HPDE6-E6E7 (cell line): Measurements from ENCODE around the gene PSMD2.
A peak's percentile ranks its signal among the peaks of the same experiment; 100 is the strongest.
"Not testable (repeated sequence)": the region's sequence is repeated elsewhere in the genome, so short reads cannot be mapped to it uniquely, and the experiment has no call there.

Experiments used
- DNase-seq: peaks from one replicate; pipeline ENCODE4 v3.0.0; 2011; ENCODE audit warnings: missing footprints; ENCODE audit errors: extremely low spot score

The PSMD2 gene

DNA sequence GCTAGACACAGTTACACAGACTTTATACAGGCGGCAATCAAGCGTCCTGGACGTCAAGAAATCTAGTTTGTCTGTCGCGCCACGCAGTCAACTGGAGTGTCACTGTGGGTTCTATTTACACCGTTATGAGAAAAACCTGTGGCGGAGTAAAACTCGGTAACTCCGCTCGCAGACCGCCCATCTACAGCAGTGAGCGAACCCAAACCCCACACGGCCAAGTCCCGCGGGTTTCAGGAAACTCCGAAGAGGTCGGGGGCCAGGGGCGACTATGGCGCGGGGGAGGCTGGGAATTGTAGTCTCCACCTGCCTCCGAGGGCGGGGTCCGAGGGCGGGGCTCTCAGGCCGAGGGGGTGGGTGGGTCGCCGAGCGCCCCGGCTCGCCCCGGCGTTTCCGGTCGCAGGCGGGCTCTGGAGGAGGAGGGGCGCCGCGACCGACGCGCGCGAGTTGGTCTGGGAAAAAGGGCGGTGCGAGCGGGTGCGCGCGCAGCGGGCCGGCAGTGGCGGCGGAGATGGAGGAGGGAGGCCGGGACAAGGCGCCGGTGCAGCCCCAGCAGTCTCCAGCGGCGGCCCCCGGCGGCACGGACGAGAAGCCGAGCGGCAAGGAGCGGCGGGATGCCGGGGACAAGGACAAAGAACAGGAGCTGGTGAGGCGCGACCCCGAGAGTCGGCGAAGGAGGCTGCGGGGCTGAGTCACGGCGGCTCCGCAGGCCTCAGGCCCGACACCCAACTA, at the start of gene PSMD2:
Gene PSMD2 (plus strand): TSS at position 483 of the 729 bp plus-strand sequence. CDS start 26 bp downstream, at position 509.
- DNase-seq: peak; percentile 92

DNA sequence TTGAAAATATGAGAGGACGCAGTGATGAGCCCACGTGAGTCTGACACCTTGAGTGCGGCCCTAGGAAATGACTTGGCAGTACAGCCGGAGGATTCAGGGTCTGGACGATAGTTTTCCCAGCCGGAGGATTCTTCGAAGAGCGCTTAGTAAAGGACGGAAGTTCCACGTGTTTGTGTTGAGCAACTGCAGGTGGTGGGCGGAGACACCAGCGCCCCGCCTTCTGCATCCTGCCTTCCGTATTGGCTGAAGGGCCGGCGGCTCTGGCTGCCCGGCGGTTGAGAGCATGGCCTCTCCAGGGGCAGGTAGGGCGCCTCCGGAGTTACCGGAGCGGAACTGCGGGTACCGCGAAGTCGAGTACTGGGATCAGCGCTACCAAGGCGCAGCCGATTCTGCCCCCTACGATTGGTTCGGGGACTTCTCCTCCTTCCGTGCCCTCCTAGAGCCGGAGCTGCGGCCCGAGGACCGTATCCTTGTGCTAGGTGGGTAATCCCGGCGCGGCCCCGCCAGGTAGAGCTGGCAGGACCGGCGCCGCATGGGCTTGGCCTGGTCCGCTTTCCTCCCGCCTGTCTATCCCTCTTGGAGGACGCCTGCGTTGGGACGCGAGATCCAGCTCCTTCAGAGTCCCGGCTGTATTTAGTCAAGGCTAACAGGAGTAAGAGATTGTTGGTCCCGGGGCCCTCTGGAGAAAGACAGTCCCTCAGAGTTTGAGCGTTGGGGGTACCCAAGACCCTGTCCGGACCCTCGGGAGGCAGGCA, 49.5 kb upstream of the PSMD2 start, which contains the start of gene EEF1AKMT4:
Gene EEF1AKMT4 (plus strand): TSS at position 261 of the 755 bp plus-strand sequence. CDS start 23 bp downstream, at position 284.
- DNase-seq: peak; percentile 92

DNA sequence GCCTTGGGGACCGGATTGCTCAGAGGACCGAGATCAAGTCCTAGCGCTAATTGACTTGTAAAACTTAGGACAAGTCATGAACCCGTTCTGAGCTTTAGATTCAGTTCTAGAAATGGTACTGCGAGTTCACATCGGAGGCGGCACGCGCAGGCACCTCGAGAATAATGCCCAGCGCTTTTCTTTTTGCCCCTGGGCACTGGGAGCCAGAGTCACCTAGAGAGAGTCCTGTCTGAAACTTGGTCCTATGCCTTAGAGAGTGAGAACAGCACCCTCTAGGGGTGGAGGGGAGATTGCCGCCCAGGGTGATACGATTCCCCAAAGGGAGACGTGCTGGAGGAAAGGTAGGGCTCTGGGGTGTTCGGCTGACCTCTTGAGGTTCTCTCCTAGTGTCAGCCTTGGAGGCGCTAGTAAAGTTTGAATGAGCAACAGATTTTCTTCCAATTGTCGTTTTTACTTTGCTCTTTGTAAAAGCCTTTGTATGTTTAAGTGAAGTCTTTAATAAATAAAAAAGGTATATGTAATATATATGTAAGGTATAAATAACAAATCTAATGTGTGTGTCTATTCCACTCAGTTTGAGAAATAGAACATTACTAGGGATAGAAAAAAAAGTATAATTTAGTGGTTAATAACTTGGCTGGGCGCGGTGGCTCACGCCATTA, 48.7 kb upstream of the PSMD2 start:
- DNase-seq: peak; percentile 88

DNA sequence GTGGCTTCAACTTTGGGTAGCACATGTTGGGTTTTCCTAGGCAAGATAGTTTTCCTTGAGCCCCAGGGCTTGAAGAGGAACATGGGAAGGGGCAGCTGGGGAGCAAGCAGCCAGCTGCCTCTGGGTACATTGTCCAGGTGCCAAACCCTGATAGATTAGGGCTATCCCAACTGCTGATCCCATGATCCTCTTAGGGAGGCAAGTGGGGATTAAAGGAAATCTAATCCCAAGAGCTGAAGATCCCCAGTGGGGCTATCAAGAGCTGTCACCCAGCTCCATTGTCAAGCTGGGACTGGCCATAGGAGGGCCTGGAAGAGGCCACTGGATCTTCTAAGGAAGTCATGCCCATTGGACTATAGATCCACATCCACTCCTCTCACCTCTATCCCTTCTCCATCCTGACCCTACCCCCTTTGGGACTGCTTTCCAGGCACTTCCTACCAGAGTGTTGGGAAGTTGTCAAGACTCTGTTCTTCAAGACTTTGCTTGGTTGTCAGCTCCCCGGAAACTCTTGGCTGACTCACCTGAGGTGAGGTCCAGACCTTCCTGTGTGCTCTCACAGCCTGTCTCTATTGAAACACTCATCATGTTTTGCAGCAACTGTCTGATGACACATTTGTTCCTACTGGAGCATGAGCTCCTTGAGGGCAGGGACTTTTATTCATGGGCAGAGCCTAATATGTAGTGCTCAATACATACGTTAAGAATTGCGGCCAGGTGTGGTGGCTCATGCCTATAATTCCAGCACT, 43.6 kb upstream of the PSMD2 start:
- no peak for DNase-seq

DNA sequence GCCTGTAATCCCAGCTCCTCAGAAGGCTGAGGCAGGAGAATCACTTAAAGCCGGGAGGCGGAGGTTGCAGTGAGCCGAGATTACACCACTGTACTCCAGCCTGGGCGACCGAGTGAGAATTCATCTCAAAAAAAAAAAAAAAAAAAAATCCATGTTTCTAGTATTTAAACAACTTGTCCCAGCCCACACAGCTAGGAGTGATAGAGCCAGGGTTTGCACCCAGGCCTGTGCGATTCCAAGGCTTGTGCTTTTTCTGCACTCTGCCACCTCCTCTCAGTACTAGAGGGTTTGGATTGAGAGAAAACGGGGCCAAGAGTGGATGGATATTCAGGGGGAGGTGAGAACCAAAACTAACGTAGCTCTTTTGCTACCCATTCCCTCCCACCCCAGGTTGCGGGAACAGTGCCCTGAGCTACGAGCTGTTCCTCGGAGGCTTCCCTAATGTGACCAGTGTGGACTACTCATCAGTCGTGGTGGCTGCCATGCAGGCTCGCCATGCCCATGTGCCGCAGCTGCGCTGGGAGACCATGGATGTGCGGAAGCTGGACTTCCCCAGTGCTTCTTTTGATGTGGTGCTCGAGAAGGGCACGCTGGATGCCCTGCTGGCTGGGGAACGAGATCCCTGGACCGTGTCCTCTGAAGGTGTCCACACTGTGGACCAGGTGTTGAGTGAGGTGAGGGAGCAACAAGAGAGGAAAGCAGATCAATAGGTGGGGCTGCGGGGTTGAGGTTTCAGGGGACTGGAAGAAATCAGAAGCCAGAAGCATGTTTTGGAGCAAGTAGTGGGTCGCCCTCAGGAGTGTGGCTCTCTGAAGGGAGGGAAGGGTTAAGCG, 41.7 kb upstream of the PSMD2 start:
- no peak for DNase-seq

DNA sequence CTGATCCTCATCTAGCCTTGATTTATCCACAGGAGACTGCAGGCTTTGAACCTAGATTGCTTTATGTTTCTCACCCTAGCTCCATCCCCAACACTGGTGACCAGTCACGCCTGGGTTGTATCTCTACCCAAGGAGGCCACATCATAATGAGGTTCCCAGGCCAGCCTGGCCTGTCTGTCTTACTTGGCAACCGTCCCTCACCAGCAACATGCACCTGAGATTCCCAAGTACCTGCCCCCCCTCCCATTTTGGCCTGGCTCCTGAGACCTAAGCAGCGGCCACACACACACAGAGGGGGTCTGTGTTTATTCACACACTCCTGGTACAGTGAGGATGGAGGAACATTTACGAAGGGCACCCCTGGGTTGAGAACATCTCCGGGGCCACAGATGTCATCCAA, 40.1 kb upstream of the PSMD2 start:
- no peak for DNase-seq

DNA sequence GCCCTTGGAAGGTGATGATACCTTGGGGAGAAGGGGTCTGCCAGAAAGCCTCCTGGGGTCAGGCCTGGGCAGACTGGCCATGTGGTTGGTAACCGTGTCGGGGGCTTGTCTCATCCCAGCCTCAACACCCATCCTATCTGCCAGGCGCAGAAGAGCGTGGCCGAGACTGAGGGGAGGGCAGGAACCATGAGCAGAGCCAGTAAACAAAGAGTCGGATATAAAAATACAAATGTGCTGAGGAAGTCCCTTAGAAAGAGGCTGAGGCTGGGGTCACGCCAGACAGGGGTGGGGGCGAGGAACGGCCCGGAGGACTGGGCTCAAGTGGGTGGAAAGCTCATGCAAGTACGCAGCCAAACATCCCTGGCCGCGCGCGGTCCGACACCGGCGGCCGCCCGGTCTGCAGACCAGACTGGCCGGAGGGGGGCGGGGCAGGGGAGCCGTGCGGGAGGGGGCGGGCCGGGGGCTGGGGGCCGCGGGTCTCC, 39.6 kb upstream of the PSMD2 start:
- DNase-seq: no peak

DNA sequence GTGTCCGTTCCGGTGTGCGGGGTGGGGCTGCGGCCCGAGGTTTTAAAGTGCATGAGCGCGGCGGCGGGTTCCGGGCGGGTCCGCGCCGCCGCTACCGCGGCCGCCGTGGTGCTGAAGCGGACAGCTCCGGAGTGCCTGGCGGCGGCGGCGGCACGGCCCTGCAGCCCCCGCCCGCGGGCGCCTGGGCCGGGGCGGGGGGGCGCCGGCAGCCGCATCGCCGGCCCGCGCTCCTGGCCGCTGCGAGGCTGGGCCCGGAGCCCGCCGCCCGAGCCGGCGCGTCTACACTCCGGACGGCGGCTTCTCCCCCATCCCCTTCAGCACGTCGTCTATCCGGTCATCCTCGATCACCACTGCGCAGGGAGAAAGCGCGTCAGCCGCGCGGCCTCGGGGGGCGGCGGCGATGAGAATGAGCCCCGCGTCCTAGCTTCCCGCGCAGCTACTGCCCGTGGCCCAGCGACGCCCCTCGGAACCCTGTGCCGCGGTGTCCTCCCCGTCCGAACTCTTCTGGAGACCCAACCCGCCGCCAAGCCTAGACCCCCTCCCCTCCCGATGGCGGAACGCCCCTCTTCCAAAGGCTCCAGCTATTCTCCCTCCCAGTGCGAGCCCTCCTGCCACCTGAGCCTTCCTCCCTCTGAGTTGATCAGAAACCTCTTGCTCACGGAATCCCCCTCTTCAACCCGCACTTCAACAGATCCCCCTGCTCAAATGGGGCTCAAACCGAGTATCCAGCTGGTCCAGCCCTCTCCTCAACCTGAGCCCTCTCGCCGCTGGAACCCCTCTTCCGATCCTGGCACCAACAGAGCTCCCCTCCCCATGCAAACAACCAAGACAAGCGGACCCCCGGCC, 38.9 kb upstream of the PSMD2 start:
- no peak for DNase-seq

DNA sequence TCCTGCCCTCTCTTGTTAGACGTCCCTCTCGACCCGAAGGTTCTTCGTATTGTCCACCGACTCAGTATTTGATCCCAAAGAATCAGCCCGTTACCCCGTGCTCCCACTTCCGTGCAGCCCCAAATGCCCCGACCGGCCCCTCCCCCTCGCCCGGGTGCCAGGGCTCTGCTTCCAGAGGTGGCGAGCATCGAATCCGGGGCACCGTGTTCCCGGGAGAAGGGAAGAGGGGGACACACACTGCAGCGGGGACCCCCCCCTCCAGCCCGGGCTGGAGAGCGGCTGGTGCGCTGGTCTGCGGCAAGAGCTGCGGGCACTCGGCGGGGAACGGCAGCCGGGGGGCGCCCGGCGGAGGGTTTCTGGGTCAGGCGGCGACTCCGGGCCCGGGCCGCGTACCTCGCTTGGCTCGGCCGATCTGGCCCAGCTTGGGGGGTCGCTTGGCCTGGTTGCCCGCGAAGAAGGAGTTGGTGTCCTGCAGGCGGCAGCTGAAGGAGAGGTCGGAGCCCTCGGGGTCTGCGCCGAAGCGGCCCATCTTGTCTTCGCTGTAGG, 38.2 kb upstream of the PSMD2 start:
- no peak for DNase-seq

DNA sequence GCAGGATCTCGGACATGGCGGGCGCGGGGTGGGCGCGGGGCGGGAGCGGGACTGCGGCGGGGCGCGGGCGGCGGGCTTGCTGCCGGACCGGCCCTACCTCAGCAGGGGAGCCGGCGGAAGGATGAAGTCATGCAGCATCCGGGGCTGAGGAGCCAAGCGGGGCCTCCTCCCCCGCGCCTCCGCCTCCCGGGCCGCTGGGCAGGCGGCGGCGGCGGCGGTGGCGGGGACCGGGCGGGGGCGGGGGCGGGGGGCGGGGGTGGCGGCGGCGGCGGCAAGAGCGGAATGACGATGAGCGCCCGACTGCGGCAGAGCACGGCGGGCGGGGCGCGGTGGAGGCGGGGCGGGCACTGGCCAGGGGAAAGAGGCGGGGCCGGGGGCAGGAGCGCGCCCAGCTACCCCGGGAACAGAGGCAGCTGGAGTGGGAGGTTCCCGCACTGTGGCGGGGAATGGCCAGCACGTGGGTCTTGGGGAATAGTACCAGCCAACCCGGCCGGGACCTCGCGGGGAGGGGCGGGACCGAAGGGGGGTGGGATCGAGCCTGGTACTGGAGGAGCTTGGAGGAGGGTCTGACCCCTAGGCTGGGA, 37.7 kb upstream of the PSMD2 start, which contains the start of gene CAMK2N2:
Gene CAMK2N2 (minus strand): TSS at position 284 of the 584 bp plus-strand sequence. CDS start 268 bp downstream, at position 16.
- no peak for DNase-seq

DNA sequence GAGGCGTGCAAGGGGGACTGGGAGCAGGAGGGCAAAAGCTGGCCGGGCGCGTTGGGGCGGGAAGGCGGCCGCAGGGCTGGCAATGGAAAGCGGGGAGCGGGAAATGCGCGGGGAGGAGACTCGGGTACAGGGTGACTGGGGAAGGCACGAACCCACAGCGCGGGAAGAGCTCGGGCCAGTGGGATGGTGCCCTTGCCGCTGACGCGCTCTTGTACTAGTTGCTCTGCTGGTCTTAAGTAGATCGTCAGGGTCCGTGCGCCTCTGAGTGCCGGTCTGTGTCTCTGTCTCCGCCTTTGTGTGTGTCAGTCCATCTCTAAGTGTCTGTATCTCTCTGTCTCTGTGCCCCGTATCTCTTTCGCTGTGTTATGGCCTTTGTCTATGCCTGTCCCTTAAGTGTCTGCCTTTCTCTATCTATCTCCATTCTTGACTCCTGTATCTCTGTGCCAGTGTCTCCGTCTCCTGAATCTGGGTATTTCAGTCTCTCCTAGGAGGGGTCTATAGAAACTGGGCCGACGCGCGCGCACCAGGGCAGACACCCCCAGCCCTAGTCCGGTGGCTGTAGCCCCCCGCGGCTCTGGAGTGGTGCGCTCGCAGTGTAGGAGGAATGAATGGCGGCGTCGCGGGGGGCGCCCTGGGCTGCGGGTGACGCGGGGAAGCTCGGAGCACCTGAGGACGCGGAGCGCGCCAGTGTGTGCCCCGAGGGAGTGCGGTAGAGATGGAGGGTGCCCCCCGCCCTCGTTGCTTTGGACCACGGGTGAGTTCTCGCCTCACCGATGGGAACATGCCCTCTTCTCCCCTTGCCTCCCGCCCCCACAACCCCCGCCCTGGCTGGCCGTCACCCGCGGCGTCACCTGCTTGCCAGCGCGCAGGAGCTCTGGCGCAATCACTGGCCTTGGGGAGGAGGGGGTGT, 36.9 kb upstream of the PSMD2 start:
- DNase-seq: no peak

DNA sequence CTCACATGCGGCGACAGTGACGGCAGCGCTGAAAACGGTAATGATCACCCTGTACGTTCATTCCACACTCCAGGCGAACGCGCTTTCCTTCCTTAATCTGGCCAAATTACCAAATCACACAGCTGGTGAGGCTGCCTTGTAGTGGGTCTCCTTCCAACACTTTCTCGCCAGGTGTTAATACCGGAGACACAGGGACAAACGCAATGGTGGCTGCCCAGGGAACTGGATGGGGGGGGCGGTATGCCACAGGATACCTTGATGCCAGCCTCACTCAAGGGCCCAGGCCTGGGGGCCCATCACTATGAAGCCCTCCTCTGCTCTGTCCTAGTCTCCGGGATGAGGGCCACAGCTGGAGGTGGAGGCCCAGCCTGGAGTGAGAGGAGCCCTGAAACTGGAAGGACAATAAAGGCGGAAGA, 36.3 kb upstream of the PSMD2 start:
- no peak for DNase-seq

DNA sequence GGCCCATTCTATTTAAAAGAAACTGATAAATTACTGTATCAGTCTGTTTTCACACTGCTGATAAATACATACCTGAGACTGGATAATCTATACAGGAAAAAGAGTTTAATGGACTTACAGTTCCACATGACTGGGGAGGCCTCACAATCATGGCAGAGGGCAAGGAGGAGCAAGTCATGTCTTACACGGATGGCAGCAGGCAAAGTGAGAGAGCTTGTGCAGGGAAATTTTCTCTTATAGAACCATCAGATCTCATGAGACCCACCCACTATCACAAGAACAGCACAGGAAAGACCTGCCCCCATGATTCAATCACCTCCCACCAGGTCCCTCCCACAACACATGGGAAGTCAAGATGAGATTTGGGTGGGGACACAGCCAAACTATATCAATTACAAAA, 31.8 kb upstream of the PSMD2 start:
- not testable (repeated sequence) for DNase-seq

DNA sequence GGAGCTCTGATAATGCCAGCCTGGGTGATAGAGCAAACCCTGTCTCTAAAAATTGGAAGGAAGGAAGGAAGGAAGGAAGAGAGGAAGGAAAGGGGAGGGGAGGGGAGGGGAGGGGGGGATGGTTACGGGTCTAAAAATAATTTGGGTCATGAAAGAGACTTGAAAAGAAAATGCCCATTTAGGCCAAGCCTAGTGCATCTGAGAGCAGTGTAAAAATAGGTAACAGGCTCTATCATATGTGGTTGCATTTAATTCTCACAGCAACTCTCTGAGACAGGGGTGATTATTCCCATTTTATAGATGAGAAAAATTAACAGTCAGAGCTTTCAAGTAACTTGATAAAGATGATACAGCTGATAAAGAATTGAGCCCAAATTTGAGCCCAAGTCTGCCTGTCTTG, 26.8 kb upstream of the PSMD2 start:
- DNase-seq: no peak

DNA sequence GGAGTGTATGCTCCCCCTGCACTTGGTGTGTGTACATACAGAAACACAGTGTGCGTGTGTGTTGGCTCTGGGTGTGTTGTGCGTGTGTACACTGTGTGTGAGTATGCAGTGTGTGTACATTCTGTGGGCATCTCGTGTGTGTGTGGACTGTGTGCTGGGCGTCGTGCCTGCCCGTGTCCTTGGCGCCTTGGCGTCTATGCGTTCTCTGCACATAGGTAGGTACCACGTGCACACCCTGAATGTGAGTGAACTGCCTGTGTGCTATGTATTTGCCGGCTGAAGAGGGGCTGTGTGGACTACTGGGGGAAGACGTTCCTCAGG, 23.7 kb upstream of the PSMD2 start:
- DNase-seq: no peak

DNA sequence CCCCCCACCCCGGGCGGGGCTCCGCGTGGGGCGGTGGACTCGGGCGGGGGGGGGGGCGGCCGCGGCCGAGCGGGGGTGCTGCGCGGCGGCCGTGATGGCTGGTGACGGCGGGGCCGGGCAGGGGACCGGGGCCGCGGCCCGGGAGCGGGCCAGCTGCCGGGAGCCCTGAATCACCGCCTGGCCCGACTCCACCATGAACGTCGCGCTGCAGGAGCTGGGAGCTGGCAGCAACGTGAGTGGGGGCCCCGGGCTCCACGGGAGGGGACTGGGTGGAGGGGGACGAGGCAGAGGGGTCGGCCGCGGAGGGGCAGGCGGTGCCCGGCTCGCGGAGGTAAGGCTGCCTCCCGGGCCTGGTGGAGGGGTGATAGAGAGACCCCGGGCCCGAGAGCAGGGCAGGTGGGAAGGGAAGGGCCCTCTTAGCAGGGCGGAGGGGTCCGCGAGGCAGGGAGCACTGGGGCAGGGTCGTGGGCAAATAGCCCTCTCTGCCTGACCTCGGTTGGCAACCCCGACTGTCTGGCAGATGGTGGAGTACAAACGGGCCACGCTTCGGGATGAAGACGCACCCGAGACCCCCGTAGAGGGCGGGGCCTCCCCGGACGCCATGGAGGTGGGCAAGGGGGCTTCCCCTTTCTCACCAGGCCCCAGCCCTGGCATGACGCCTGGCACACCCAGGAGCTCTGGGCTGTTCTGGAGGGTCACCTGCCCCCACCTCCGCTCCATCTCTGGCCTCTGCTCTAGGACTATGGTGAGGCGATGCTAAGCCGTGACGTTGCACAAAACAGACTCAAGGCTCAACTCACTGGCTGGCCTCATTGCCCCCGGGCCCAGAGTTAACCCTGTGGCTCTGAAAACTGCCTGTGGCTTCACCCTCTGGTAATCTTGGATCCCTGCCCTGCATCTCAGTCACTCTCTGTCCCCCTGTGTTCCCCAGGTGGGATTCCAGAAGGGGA, 22.8 kb upstream of the PSMD2 start, which contains the start of gene ECE2:
Gene ECE2 (plus strand): TSS at position 62 of the 950 bp plus-strand sequence. CDS start 132 bp downstream, at position 194.
- no peak for DNase-seq

DNA sequence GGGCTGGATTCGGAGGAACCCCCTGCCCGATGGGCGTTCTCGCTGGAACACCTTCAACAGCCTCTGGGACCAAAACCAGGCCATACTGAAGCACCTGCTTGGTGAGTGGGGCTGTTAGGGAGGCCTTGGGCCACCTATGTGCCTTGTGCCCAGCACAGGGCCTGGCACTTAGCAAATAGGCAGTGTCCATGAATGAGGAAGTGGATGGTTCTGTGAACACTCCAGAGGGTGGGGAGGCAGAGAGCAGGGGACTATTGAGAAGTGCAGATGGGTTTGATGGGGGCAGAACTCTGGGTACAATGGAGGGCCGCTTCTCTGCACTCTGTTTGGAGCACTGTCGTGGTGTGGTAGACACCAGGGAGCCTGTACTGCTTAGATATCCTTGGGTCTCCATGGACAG, 21.7 kb upstream of the PSMD2 start:
- no peak for DNase-seq
